RWPE1 (cell line): ENCODE results near the gene CD40.
A peak's percentile ranks its signal among the peaks of the same experiment; 100 is the strongest.

Experiments
- CTCF ChIA-PET: fragments of 350-600 bp; sonication (Branson Sonifier 250); formaldehyde crosslinking; extraction: SDS; loops from one replicate; lab custom pipeline; 2021; lab: Yijun Ruan, JAX
- POLR2A ChIA-PET: fragments of 400-600 bp; formaldehyde crosslinking; extraction: SDS; loops from one replicate; lab custom pipeline; 2020; ENCODE audit warnings: antibody characterized with exemption; ENCODE audit not compliant: low non-redundant PET; lab: Yijun Ruan, JAX
- DNase-seq: peaks from one replicate; pipeline ENCODE4 v3.0.0; 2012; ENCODE audit warnings: low spot score
- H3K27ac ChIP-seq: fragments of 450-650 bp; 2 replicates; pipeline ENCODE4 v1.5.1; 2017
- CTCF ChIP-seq: fragments of 450-650 bp; conservative IDR thresholded peaks from 2 replicates; pipeline ENCODE4 v1.5.1; 2017; ENCODE audit warnings: low read depth, mild to moderate bottlenecking

The CD40 gene

GRCh38 chr20:46117704-46118467, at the start of gene CD40:
TSS of gene CD40 (plus strand) at chr20:46118314. CDS start at chr20:46118344, 30 bp downstream.
- ChIA-PET POLR2A (no interaction called here), CTCF (interaction anchor here (0.6 to 2.0 kb wide), 5 partner anchors 34 to 231 kb away, joined by 3 to 7 read pairs (median 4); no protein-coding TSS in a partner anchor)
- H3K27ac ChIP-seq = peak within 1 kb of the TSS; percentile 66

GRCh38 chr20:46070215-46070900, 47.8 kb upstream of the CD40 start:
- ChIA-PET CTCF (no interaction called here), POLR2A (no interaction called here)
- DNase-seq = no peak
- no peak overlapping the region for H3K27ac ChIP-seq
- TF ChIP-seq CTCF = no peak

More at GRCh38 chr20:46117704-46118467, at the start of gene CD40:
- DNase-seq = peak; percentile 100
- TF ChIP-seq CTCF = no peak

GRCh38 chr20:46071573-46071972, 46.5 kb upstream of the CD40 start:
- POLR2A ChIA-PET = no interaction called here

GRCh38 chr20:46073024-46073423, 45.1 kb upstream of the CD40 start:
- CTCF ChIA-PET = interaction anchor here (0.6 to 1.4 kb wide), 5 partner anchors 11 to 102 kb away, joined by 3 to 5 read pairs (median 3); no protein-coding TSS in a partner anchor
- TF ChIP-seq CTCF = no peak
- no peak for DNase-seq

More at GRCh38 chr20:46071573-46071972, 46.5 kb upstream of the CD40 start:
- H3K27ac ChIP-seq = no peak overlapping the region
- TF ChIP-seq CTCF = no peak
- no peak for DNase-seq
- CTCF ChIA-PET = interaction anchor here (1.1 kb wide), 1 partner anchor 44 kb away, joined by 3 read pairs; no protein-coding TSS in a partner anchor

GRCh38 chr20:46073443-46073842, 44.7 kb upstream of the CD40 start:
- H3K27ac ChIP-seq = no peak overlapping the region
- TF ChIP-seq CTCF = no peak
- ChIA-PET CTCF (interaction anchor here (0.6 to 1.4 kb wide), 6 partner anchors 9 to 103 kb away, joined by 3 to 5 read pairs (median 4); no protein-coding TSS in a partner anchor), POLR2A (no interaction called here)
- DNase-seq = peak; percentile 34

More at GRCh38 chr20:46073024-46073423, 45.1 kb upstream of the CD40 start:
- POLR2A ChIA-PET = no interaction called here
- H3K27ac ChIP-seq = no peak overlapping the region

- DNase-seq = no peak
- no peak for TF ChIP-seq CTCF
- ChIA-PET POLR2A (interaction anchor here (0.9 kb wide), 1 partner anchor 15 kb away, joined by 3 read pairs; no protein-coding TSS in a partner anchor), CTCF (interaction anchor here (0.6 to 1.4 kb wide), 3 partner anchors 10 to 99 kb away, joined by 3 to 4 read pairs (median 4); no protein-coding TSS in a partner anchor)
- H3K27ac ChIP-seq = no peak overlapping the region
These were observed 44.1 kb upstream of the CD40 start for GRCh38 chr20:46074006-46074405.
